K562 (cell line): Measurements from ENCODE around the gene VGLL4. TPM values are rescaled to one million over a fixed set of nuclear protein-coding genes. Genes with fewer than 3 reads are reported as not detected.

Experiments
- ATAC-seq: fragments of 200-7000 bp; cut with Tn5 transposase; 3 replicates; pipeline ENCODE4 v1.9.1; 2020; ENCODE audit warnings: moderate library complexity
- BruUV-seq: library from RNA; stranded (reverse); fragments of 400-500 nt; replicated peaks from 2 replicates; lab custom pipeline; 2021; lab: Mats Ljungman, UMichigan
- CTCF ChIA-PET: fragments of 300-600 bp; formaldehyde crosslinking; extraction: SDS; loops from one replicate; lab custom pipeline; 2021; ENCODE audit warnings: low intra/inter-chr PET ratio; lab: Yijun Ruan, JAX
- POLR2A ChIA-PET: fragments of 300-600, 350-650 bp; sonication (Branson Sonifier 250); formaldehyde crosslinking; extraction: SDS; loops from one replicate; lab custom pipeline; 2021; ENCODE audit warnings: antibody characterized with exemption, inconsistent platforms; lab: Yijun Ruan, JAX
- DNase-seq, 4 experiments: peaks; one replicate each; pipeline versions ENCODE4 v3.0.0 to v3.0.0-alpha.2; 2011 to 2018; ENCODE audit warnings: low spot score in 3 of 4, mixed read lengths in 3 of 4; ENCODE audit errors: extremely low read depth in 1 of 4
- FAIRE-seq: peaks from 2 replicates; lab custom pipeline; 2011; peaks lifted over from hg19 to GRCh38; lab: Jason Lieb, UNC
- H2AFZ ChIP-seq: 2 replicates; pipeline ENCODE4 v1.6.0; 2011; ENCODE audit warnings: low read depth, low read length, control low read depth, inconsistent platforms
- H3K27ac ChIP-seq: fragments of 200-600 bp; 3 replicates; pipeline ENCODE4 v1.8.0; 2011; ENCODE audit warnings: low read depth, mild to moderate bottlenecking, control low read depth, inconsistent platforms, low read length, moderate library complexity, mixed read lengths; ENCODE audit errors: extremely low read depth
- H3K27me3 ChIP-seq, 2 experiments: fragments of 300-600 bp in 1 of 2; 2 replicates in 1 of 2; 3 replicates in 1 of 2; pipeline versions ENCODE4 v1.6.0 to v1.8.0; 2011; ENCODE audit warnings: inconsistent platforms in 2 of 2, low read length in 2 of 2, mild to moderate bottlenecking in 1 of 2, mixed read lengths in 1 of 2, moderate library complexity in 1 of 2; ENCODE audit not compliant: control insufficient read depth in 2 of 2, insufficient read depth in 2 of 2
- H3K36me3 ChIP-seq: fragments of 300-600 bp; 3 replicates; pipeline ENCODE4 v1.8.0; 2011; ENCODE audit warnings: mild to moderate bottlenecking, low read length, inconsistent platforms; ENCODE audit not compliant: control insufficient read depth, insufficient read depth
- H3K4me1 ChIP-seq, 2 experiments: fragments of 200-600 bp in 1 of 2; replicated peaks in 1 of 2; 2 replicates in 1 of 2; 3 replicates in 1 of 2; pipeline versions ENCODE4 v1.5.1 to v1.8.0; 2011; ENCODE audit warnings: inconsistent platforms in 2 of 2, low read length in 2 of 2, mild to moderate bottlenecking in 1 of 2, mixed read lengths in 1 of 2, moderate library complexity in 1 of 2; ENCODE audit not compliant: control insufficient read depth in 2 of 2, insufficient read depth in 2 of 2
- H3K4me2 ChIP-seq: 2 replicates; pipeline ENCODE4 v1.6.1; 2011; ENCODE audit warnings: low read length, control low read depth, inconsistent platforms, mixed read lengths; ENCODE audit not compliant: insufficient read depth
- H3K4me3 ChIP-seq: fragments of 200-600 bp; sonication (generic), shearing (Covaris generic); 2 replicates; pipeline ENCODE4 v1.5.1; 2016; ENCODE audit warnings: control low read depth, inconsistent platforms
- H3K79me2 ChIP-seq: fragments of 200-600 bp; 3 replicates; pipeline ENCODE4 v1.8.0; 2011; ENCODE audit warnings: low read length, inconsistent platforms; ENCODE audit not compliant: control insufficient read depth, insufficient read depth
- H3K9ac ChIP-seq, 2 experiments: 2 replicates each; pipeline versions ENCODE4 v1.6.0 to v1.6.1; 2011; ENCODE audit warnings: low read depth in 2 of 2, low read length in 2 of 2, control low read depth in 1 of 2, inconsistent platforms in 1 of 2, mild to moderate bottlenecking in 1 of 2, mixed read lengths in 1 of 2; ENCODE audit not compliant: insufficient read depth in 1 of 2
- H3K9me1 ChIP-seq: one replicate; pipeline ENCODE4 v1.6.0; 2011; ENCODE audit warnings: inconsistent platforms, mild to moderate bottlenecking, low read length, moderate library complexity; ENCODE audit not compliant: control insufficient read depth, insufficient read depth
- H3K9me3 ChIP-seq: replicated peaks from 2 replicates; pipeline ENCODE4 v1.5.1; 2011; ENCODE audit warnings: low read depth, low read length, inconsistent platforms; ENCODE audit not compliant: control insufficient read depth, insufficient read depth
- H4K20me1 ChIP-seq: replicated peaks from 2 replicates; pipeline ENCODE4 v1.6.1; 2011; ENCODE audit warnings: low read length, inconsistent platforms, mixed read lengths; ENCODE audit not compliant: control insufficient read depth, insufficient read depth
- CEBPG ChIP-seq, 3 experiments: fragments of 200-800 bp in 1 of 3; sonication (Bioruptor generic) in 1 of 3; sonication (generic) in 1 of 3; formaldehyde crosslinking in 1 of 3; IDR thresholded peaks in 2 of 3; conservative IDR thresholded peaks in 1 of 3; 2 replicates each; pipeline versions ENCODE4 v1.6.1 to v1.8.0; 2016 to 2022; ENCODE audit warnings: missing compliant biosample characterization in 2 of 3, missing genetic modification characterization in 2 of 3, mild to moderate bottlenecking in 1 of 3, missing genetic modification reagents in 1 of 3
- HNRNPUL1 ChIP-seq: fragments of 200-400 bp; formaldehyde crosslinking; IDR thresholded peaks from 2 replicates; pipeline ENCODE4 v1.6.1; 2017; ENCODE audit warnings: low read length
- KAT8 ChIP-seq: fragments of 450-650 bp; IDR thresholded peaks from 2 replicates; pipeline ENCODE4 v1.6.1; 2016; ENCODE audit warnings: low read depth, mild to moderate bottlenecking
- MEF2A ChIP-seq: IDR thresholded peaks from 2 replicates; pipeline ENCODE4 v1.6.1; 2011; ENCODE audit warnings: low read depth, mild to moderate bottlenecking, low read length, moderate library complexity; ENCODE audit not compliant: control insufficient read depth
- NFYB ChIP-seq: IDR thresholded peaks from 2 replicates; pipeline ENCODE4 v1.6.1; 2011; ENCODE audit warnings: mild to moderate bottlenecking, moderate library complexity; ENCODE audit not compliant: insufficient read length; ENCODE audit errors: extremely low read depth
- PRMT5 ChIP-seq: sonication (generic); formaldehyde crosslinking; IDR thresholded peaks from 2 replicates; pipeline ENCODE4 v1.5.0; 2020; ENCODE audit warnings: missing genetic modification reagents
- SAFB2 ChIP-seq: fragments of 200-400 bp; formaldehyde crosslinking; IDR thresholded peaks from 2 replicates; pipeline ENCODE4 v1.6.1; 2018; ENCODE audit warnings: borderline replicate concordance, low read length, low read depth, moderate library complexity; ENCODE audit not compliant: severe bottlenecking
- ZBTB1 ChIP-seq: sonication (generic); formaldehyde crosslinking; IDR thresholded peaks from 2 replicates; pipeline ENCODE4 v1.8.1; 2023; ENCODE audit warnings: missing genetic modification reagents, low read depth, mild to moderate bottlenecking, borderline replicate concordance
- ZBTB40 ChIP-seq, 2 experiments: fragments of 450-650 bp in 1 of 2; sonication (generic) in 1 of 2; formaldehyde crosslinking in 1 of 2; IDR thresholded peaks; 2 replicates each; pipeline versions ENCODE4 v1.7.1 to v1.9.0; 2016 to 2022; ENCODE audit warnings: inconsistent platforms in 1 of 2, mild to moderate bottlenecking in 1 of 2, missing genetic modification reagents in 1 of 2
- ZNF121 ChIP-seq: sonication (generic); formaldehyde crosslinking; conservative IDR thresholded peaks from 2 replicates; pipeline ENCODE4 v1.8.0; 2022; ENCODE audit warnings: missing genetic modification reagents
- ZNF232 ChIP-seq: sonication (generic); formaldehyde crosslinking; IDR thresholded peaks from 2 replicates; pipeline ENCODE4 v1.8.0; 2022; ENCODE audit warnings: mild to moderate bottlenecking, missing genetic modification reagents
- ZNF764 ChIP-seq: fragments of 250-450 bp; sonication (Bioruptor Pico); IDR thresholded peaks from 2 replicates; pipeline ENCODE4 v1.4.0; 2020; ENCODE audit warnings: low read depth, mild to moderate bottlenecking, moderate library complexity
- ZSCAN29 ChIP-seq: fragments of 450-650 bp; IDR thresholded peaks from 2 replicates; pipeline ENCODE4 v1.6.1; 2017
- WGBS: fragments of 100-300 bp; shearing (Covaris generic); methylation state at CpG from one replicate; pipeline ENCODE4 v1.1.6; 2016; ENCODE audit warnings: low coverage, mixed read lengths; ENCODE audit not compliant: insufficient coverage; ENCODE audit errors: missing lambda C conversion rate; 5-methylcytosine and 5-hydroxymethylcytosine counted together
- in situ Hi-C: fragments of 300-500 bp; cut with MboI; formaldehyde crosslinking; loops from 4 replicates; pipeline ENCODE4 v1.15.0; 2018; ENCODE audit warnings: inconsistent platforms, mixed read lengths
- intact Hi-C: fragments of 100-400 bp; cut with micrococcal nuclease; formaldehyde crosslinking; loops from 2 replicates; pipeline ENCODE4 v1.14.2; 2022
- polyA plus RNA-seq, 8 experiments: library from polyadenylated mRNA; depleted of rRNA in 4 of 8; stranded (reverse) in 5 of 8; unstranded in 3 of 8; fragments of >200 nt; fragmentation: Nextera tagmentation in 2 of 8; fragmentation: Illumina TruSeq in 1 of 8; extraction: Ambion mirVana in 2 of 8; extraction: Trizol in 1 of 8; gene quantifications; 2 replicates each; pipeline versions ENCODE4 v1.2.1 to v1.2.3, GENCODE V29; 2011 to 2014; ENCODE audit warnings: inconsistent platforms in 1 of 8, missing spikeins in 1 of 8
- total RNA-seq, 7 experiments: library from RNA; depleted of rRNA in 6 of 7; stranded (reverse); fragments of >200 nt in 6 of 7; fragmentation: Illumina TruSeq in 2 of 7; extraction: Trizol in 2 of 7; gene quantifications; 2 replicates each; pipeline versions ENCODE4 v1.2.1 to v1.2.3, GENCODE V29; 2011 to 2021; ENCODE audit warnings: low replicate concordance in 1 of 7

The VGLL4 gene
- total and polyA plus RNA-seq, 9 of the 15 experiments (the other 6 are each of a cell fraction or from before 2014, with no cell fraction given): 0.27 to 10.9 (median 8.6) TPM

GRCh38 chr3:11591002-11591355 lies 52.7 kb downstream of the VGLL4 start:
- Histone ChIP-seq H3K27ac (no peak overlapping the region), H4K20me1 (peaks cover 9% of the 10 kb centered on the region), H3K36me3 (no peaks in the 10 kb centered on the region), H2AFZ (no peak overlapping the region), H3K9me3 (no peaks in the 10 kb centered on the region), H3K4me1 (no peaks in the 10 kb centered on the region), H3K4me3 (no peak overlapping the region), H3K27me3 (peaks cover 0 to 6% of the 10 kb centered on the region in 2 experiments; a peak in 1 of 5 replicates), H3K4me2 (no peak overlapping the region), H3K79me2 (no peaks in the 10 kb centered on the region), H3K9ac (no peak overlapping the region)
- ATAC-seq: no peak
- intact Hi-C loops: no loop called here
- BruUV-seq: no TSS peak
- peak; percentile 37 for FAIRE-seq
- DNase-seq: no peak
- POLR2A ChIA-PET: no interaction called here
- 38% methylated on average over 7 of the region's 7 CpGs for WGBS
- TF ChIP-seq PRMT5 (CRISPR knock-in tag): no peak
- TF ChIP-seq ZBTB40 (IDR thresholded peaks at IDR 0.05): no peak
- TF ChIP-seq ZBTB40 (CRISPR knock-in tag; IDR thresholded peaks at IDR 0.05): no peak
- TF ChIP-seq SAFB2: no peak
- TF ChIP-seq ZSCAN29: no peak
- TF ChIP-seq ZBTB1: no peak
- no peak for TF ChIP-seq ZNF232 (CRISPR knock-in tag)
- no peak for TF ChIP-seq ZNF121 (CRISPR knock-in tag)
- TF ChIP-seq NFYB: no peak
- no peak for TF ChIP-seq KAT8
- TF ChIP-seq ZNF764 (CRISPR knock-in tag): no peak
- TF ChIP-seq CEBPG (CRISPR knock-in tag; IDR thresholded peaks at IDR 0.05): no peak
- TF ChIP-seq CEBPG (tag; conservative IDR thresholded peaks at IDR 0.05 in 1 of 2, IDR thresholded peaks at IDR 0.05 in 1 of 2): no peak
- TF ChIP-seq MEF2A: no peak
- TF ChIP-seq HNRNPUL1: no peak
- TF ChIP-seq, all 486 proteins: peak for 0
- CTCF ChIA-PET: no interaction called here
- in situ Hi-C loops: no loop called here
- no peaks in the 10 kb centered on the region for H3K9me1 ChIP-seq
